Colonic mucosa (tissue), 4 donors: Measurements from ENCODE around the gene SCP2. TPM values are rescaled to one million over a fixed set of nuclear protein-coding genes. Genes with fewer than 3 reads are reported as not detected.

Experiments used
- DNase-seq: peaks from one replicate; pipeline ENCODE4 v3.0.0-alpha.2; 2020
- H3K27ac ChIP-seq: fragments of 200-600 bp; one replicate; pipeline ENCODE4 v1.8.0; 2021
- H3K27me3 ChIP-seq: fragments of 200-600 bp; one replicate; pipeline ENCODE4 v1.8.0; 2021
- H3K36me3 ChIP-seq: fragments of 200-600 bp; one replicate; pipeline ENCODE4 v1.8.0; 2021
- H3K4me1 ChIP-seq: fragments of 200-600 bp; one replicate; pipeline ENCODE4 v1.8.0; 2021; ENCODE audit warnings: mild to moderate bottlenecking
- H3K4me3 ChIP-seq: fragments of 200-600 bp; one replicate; pipeline ENCODE4 v1.8.0; 2021
- H3K9ac ChIP-seq, 2 donors: one replicate each; pipeline ENCODE4 v1.7.0; 2013; ENCODE audit warnings: control low read depth in 2 of 2, low read depth in 2 of 2, low read length in 2 of 2
- H3K9me3 ChIP-seq: fragments of 200-600 bp; one replicate; pipeline ENCODE4 v1.8.0; 2021
- intact Hi-C: fragments of 100-400 bp; cut with DNase I; formaldehyde crosslinking; loops from one replicate; pipeline ENCODE4 v1.14.1; 2022
- total RNA-seq, 2 donors: library from RNA; stranded (reverse); fragmentation: NEBNext Ultra II Directional in 1 of 2; extraction: Animal tissue kit (Norgen Biotek cat#: 25700) in 1 of 2; gene quantifications; one replicate each; pipeline ENCODE4 v1.2.1, GENCODE V29; 2021
- TF ChIP-seq, protein P1 (sequence below): fragments of 200-600 bp; IDR thresholded peaks from one replicate; pipeline ENCODE4 v1.8.0; 2022; ENCODE audit warnings: antibody characterized with exemption, mild to moderate bottlenecking
- donor health status: healthy.
- donor health status: DM: no; HTN: no; CAD: no.
- donor health status: DM: no; HTN: no; CAD: no.

Gene SCP2
- total RNA-seq, 2 donors from 2014 or later, result 178 to 325 TPM

- intact Hi-C loops, result no loop called here
- no peak for DNase-seq
- Histone ChIP-seq H3K4me1 (no peaks in the 10 kb centered on the region), H3K9me3 (no peaks in the 10 kb centered on the region), H3K9ac (no peak overlapping the region), H3K4me3 (no peak overlapping the region), H3K27ac (no peak overlapping the region), H3K27me3 (no peaks in the 10 kb centered on the region), H3K36me3 (no peaks in the 10 kb centered on the region)
- TF ChIP-seq, protein P1, sequence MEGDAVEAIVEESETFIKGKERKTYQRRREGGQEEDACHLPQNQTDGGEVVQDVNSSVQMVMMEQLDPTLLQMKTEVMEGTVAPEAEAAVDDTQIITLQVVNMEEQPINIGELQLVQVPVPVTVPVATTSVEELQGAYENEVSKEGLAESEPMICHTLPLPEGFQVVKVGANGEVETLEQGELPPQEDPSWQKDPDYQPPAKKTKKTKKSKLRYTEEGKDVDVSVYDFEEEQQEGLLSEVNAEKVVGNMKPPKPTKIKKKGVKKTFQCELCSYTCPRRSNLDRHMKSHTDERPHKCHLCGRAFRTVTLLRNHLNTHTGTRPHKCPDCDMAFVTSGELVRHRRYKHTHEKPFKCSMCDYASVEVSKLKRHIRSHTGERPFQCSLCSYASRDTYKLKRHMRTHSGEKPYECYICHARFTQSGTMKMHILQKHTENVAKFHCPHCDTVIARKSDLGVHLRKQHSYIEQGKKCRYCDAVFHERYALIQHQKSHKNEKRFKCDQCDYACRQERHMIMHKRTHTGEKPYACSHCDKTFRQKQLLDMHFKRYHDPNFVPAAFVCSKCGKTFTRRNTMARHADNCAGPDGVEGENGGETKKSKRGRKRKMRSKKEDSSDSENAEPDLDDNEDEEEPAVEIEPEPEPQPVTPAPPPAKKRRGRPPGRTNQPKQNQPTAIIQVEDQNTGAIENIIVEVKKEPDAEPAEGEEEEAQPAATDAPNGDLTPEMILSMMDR, result no peak
Measured at GRCh38 chr1:53071915-53072314, 144.8 kb downstream of the SCP2 start.

- H3K27ac ChIP-seq, result no peak overlapping the region
- intact Hi-C loops, result no loop called here
- H3K9ac ChIP-seq, result no peak overlapping the region
- no peaks in the 10 kb centered on the region for H3K27me3 ChIP-seq
- H3K9me3 ChIP-seq, result no peaks in the 10 kb centered on the region
- TF ChIP-seq, protein P1, result no peak
- H3K36me3 ChIP-seq, result no peaks in the 10 kb centered on the region
- H3K4me3 ChIP-seq, result no peak overlapping the region
- H3K4me1 ChIP-seq, result no peaks in the 10 kb centered on the region
- DNase-seq, result no peak
Measured at GRCh38 chr1:53073287-53073686, 146.2 kb downstream of the SCP2 start.

GRCh38 chr1:53073868-53074311 lies 146.8 kb downstream of the SCP2 start:
- TF ChIP-seq, protein P1, result no peak
- Histone ChIP-seq H3K27me3 (no peaks in the 10 kb centered on the region), H3K27ac (no peak overlapping the region), H3K36me3 (no peaks in the 10 kb centered on the region), H3K4me1 (no peaks in the 10 kb centered on the region), H3K9ac (no peak overlapping the region), H3K4me3 (no peak overlapping the region), H3K9me3 (no peaks in the 10 kb centered on the region)
- intact Hi-C loops, result no loop called here
- DNase-seq, result no peak

DNA sequence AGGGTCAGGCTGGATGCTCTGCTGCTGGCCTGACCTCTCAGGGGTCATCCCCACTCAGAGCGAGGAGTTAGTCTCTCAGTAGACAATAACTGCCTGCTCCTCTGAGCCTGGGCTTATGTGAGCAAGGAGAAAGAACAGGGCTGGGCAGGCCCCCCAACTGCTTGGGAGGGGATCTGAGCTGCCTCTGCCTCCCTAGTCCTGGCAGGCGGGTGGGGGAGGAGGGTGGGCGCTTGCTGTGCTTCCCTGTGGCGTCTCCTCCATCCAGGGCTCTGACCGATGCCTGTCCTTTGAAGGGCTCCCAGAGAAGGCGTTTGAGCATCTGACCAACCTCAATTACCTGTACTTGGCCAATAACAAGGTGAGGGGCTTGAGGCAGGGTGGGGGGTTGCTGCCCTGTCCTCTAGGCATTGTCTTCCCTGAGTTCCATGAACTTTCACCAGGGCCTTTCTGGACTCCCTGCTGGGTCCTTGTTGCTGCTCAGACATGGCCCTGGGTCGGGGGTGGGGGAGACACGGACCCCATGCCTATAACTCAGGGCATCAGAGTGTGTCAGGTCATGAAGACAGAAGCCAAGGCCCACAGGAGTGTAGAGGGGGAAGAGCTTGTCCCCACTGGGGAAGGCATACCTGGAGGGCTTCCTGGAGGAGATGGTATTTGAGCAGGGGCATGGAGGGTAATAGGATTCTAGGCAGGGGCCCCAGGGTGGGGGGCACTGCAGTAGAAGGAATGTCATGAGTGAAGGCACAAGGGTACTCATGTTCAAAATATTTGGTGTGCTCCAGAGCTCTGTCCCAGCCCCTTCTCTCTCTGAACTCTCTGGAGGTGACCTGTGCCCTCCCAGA lies 147.5 kb downstream of the SCP2 start:
- no peak for DNase-seq

GRCh38 chr1:53075206-53075605 lies 148.1 kb downstream of the SCP2 start:
- no peaks in the 10 kb centered on the region for H3K27me3 ChIP-seq
- H3K27ac ChIP-seq, result no peak overlapping the region
- no peak overlapping the region for H3K9ac ChIP-seq
- TF ChIP-seq, protein P1, result no peak
- H3K9me3 ChIP-seq, result no peaks in the 10 kb centered on the region
- intact Hi-C loops, result no loop called here
- no peaks in the 10 kb centered on the region for H3K36me3 ChIP-seq
- no peak for DNase-seq
- H3K4me3 ChIP-seq, result no peak overlapping the region
- H3K4me1 ChIP-seq, result no peaks in the 10 kb centered on the region

More for the DNA sequence above, 147.5 kb downstream of the SCP2 start:
- Histone ChIP-seq H3K4me3 (no peak overlapping the region), H3K4me1 (no peaks in the 10 kb centered on the region), H3K27ac (no peak overlapping the region), H3K9me3 (no peaks in the 10 kb centered on the region), H3K9ac (no peak overlapping the region), H3K36me3 (no peaks in the 10 kb centered on the region), H3K27me3 (no peaks in the 10 kb centered on the region)
- intact Hi-C loops, result no loop called here
- TF ChIP-seq, protein P1, result no peak
